Measurements from ENCODE around the gene ADRM1. TPM values are rescaled to one million over a fixed set of nuclear protein-coding genes. Genes with fewer than 3 reads are reported as not detected.

ADRM1 gene
- total and polyA plus RNA-seq, 2 of the 4 experiments (the other 2 are of a cell fraction) = 103 to 149 TPM

DNA sequence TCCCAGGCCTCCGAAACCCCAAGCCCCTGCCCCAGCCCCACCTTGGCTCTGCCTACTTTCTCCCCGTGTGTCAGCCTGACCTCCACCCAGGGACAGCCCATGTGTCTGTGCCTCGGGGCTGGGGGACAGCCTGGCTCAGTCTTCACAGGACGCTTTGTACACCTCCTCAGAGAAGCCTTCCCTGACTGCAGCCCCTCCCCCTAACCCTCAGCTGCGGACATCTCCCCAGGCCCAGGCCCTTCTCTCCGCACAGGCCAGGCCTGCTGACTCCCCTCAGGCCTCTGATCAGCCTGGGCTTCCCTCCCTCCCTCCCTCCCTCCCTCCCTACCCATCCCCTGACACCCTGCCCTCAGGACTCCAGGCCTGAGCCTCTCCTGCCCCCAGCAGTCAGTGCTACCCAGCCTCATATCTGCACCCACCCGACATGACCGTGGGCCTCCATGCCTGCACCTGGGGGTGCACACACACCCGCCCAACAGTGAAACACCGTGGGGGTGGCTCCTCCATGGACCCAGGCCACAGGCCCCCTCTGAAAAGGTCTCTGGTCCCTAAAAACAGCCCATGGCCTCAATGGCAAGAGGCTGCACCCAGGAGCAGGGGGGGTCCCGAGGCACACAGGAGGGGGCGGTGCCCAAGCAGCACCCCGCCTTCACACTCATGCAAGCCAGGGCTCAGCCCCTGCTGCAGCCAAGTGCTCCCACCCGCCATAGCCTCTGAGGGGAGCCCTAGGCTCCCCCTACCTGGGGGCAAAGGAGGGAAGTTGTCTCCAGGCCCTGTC is 51.4 kb downstream of the ADRM1 start:
- Histone ChIP-seq H3K9ac (ENCODE audit: low read depth, low read length) (no peak overlapping the region), H3K36me3 (ENCODE audit: control insufficient read depth, insufficient read depth, low read length) (peaks cover 9% of the 10 kb centered on the region; the same call in 1 of the 2 replicates), H2AK9ac (replicated peaks; ENCODE audit: low read depth, low read length, poor library complexity) (no peak overlapping the region), H4K8ac (ENCODE audit: low read depth in 2 of 2, low read length in 2 of 2) (no peak overlapping the region), H3K18ac (ENCODE audit: low read depth, low read length) (no peak overlapping the region), H3K9me1 (ENCODE audit: insufficient read depth, low read length) (no peaks in the 10 kb centered on the region), H4K91ac (ENCODE audit: insufficient read depth, low read depth, low read length) (no peak overlapping the region), H3K4me1 (ENCODE audit: control insufficient read depth, insufficient read depth, low read length) (peaks cover 26% of the 10 kb centered on the region), H2BK20ac (ENCODE audit: low read depth, low read length) (no peak overlapping the region), H2BK5ac (ENCODE audit: low read depth, low read length, poor library complexity, severe bottlenecking) (no peak overlapping the region), H3K4me2 (ENCODE audit: low read depth, low read length) (no peak overlapping the region), H3K56ac (ENCODE audit: extremely low read depth, insufficient read depth, low read length) (no peak overlapping the region), H3K4me3 (ENCODE audit: insufficient read depth, low read depth, low read length) (no peak overlapping the region), H3K9me3 (ENCODE audit: control insufficient read depth, insufficient read depth, low read length) (no peaks in the 10 kb centered on the region), H2BK15ac (ENCODE audit: low read depth, low read length) (no peak overlapping the region), H3K23ac (ENCODE audit: low read depth, low read length) (no peak overlapping the region), H2AFZ (replicated peaks; ENCODE audit: low read length, poor library complexity) (no peak overlapping the region), H3K4ac (ENCODE audit: low read depth, low read length) (no peak overlapping the region), H4K20me1 (ENCODE audit: insufficient read depth, low read length) (no peaks in the 10 kb centered on the region; the same call in 1 of the 2 replicates), H3K79me1 (ENCODE audit: low read depth in 1 of 2, low read length in 2 of 2) (no peaks in the 10 kb centered on the region), H3K27ac (ENCODE audit: insufficient read depth, low read length) (no peak overlapping the region), H2BK120ac (ENCODE audit: low read depth, low read length) (no peak overlapping the region), H3K27me3 (ENCODE audit: control insufficient read depth, insufficient read depth, low read length) (no peaks in the 10 kb centered on the region), H2AK5ac (ENCODE audit: low read depth, low read length) (no peak overlapping the region), H3K14ac (replicated peaks; ENCODE audit: low read depth, low read length) (no peak overlapping the region), H4K5ac (ENCODE audit: low read depth, low read length) (no peak overlapping the region)
- ChIA-PET POLR2A (ENCODE audit: unreplicated experiment) (no interaction called here), CTCF (no interaction called here)
- intact Hi-C loops (cut with micrococcal nuclease) = no loop called here
- dilution Hi-C loops (cut with HindIII; ENCODE audit: low sequenced_read_pairs, unreplicated experiment) = no loop called here
- no peak for DNase-seq
- 85% methylated on average over 4 of the region's 14 CpGs; no CpG with 5 or more reads in 1 of the 2 experiments for WGBS, 2 experiments (ENCODE audit: extremely low coverage in 2 of 2, insufficient read length in 1 of 2)
- TF ChIP-seq CEBPB (IDR thresholded peaks at IDR 0.05; ENCODE audit: low read depth, low read length) (no peak), MAZ (IDR thresholded peaks at IDR 0.05; ENCODE audit: borderline replicate concordance, low read depth, low read length) (no peak), NFE2L2 (IDR thresholded peaks at IDR 0.05; ENCODE audit: low read depth, low read length) (no peak), RCOR1 (IDR thresholded peaks at IDR 0.05; ENCODE audit: insufficient replicate concordance, low read length) (no peak), RAD21 (IDR thresholded peaks at IDR 0.05; ENCODE audit: low read length) (no peak), RFX5 (IDR thresholded peaks at IDR 0.05; ENCODE audit: low read depth, low read length) (no peak), MAFK (IDR thresholded peaks at IDR 0.05; ENCODE audit: low read depth, low read length) (no peak), SMC3 (IDR thresholded peaks at IDR 0.05; ENCODE audit: low read depth, low read length) (no peak), POLR2A (IDR thresholded peaks at IDR 0.05; ENCODE audit: low read depth, low read length) (no peak)
- TF ChIP-seq, protein P1, sequence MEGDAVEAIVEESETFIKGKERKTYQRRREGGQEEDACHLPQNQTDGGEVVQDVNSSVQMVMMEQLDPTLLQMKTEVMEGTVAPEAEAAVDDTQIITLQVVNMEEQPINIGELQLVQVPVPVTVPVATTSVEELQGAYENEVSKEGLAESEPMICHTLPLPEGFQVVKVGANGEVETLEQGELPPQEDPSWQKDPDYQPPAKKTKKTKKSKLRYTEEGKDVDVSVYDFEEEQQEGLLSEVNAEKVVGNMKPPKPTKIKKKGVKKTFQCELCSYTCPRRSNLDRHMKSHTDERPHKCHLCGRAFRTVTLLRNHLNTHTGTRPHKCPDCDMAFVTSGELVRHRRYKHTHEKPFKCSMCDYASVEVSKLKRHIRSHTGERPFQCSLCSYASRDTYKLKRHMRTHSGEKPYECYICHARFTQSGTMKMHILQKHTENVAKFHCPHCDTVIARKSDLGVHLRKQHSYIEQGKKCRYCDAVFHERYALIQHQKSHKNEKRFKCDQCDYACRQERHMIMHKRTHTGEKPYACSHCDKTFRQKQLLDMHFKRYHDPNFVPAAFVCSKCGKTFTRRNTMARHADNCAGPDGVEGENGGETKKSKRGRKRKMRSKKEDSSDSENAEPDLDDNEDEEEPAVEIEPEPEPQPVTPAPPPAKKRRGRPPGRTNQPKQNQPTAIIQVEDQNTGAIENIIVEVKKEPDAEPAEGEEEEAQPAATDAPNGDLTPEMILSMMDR (conservative IDR thresholded peaks at IDR 0.05; ENCODE audit: low read depth, low read length) = no peak
- TF ChIP-seq, protein P2, sequence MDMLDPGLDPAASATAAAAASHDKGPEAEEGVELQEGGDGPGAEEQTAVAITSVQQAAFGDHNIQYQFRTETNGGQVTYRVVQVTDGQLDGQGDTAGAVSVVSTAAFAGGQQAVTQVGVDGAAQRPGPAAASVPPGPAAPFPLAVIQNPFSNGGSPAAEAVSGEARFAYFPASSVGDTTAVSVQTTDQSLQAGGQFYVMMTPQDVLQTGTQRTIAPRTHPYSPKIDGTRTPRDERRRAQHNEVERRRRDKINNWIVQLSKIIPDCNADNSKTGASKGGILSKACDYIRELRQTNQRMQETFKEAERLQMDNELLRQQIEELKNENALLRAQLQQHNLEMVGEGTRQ (IDR thresholded peaks at IDR 0.05; ENCODE audit: low read depth, low read length) = no peak
- TF ChIP-seq, protein P3, sequence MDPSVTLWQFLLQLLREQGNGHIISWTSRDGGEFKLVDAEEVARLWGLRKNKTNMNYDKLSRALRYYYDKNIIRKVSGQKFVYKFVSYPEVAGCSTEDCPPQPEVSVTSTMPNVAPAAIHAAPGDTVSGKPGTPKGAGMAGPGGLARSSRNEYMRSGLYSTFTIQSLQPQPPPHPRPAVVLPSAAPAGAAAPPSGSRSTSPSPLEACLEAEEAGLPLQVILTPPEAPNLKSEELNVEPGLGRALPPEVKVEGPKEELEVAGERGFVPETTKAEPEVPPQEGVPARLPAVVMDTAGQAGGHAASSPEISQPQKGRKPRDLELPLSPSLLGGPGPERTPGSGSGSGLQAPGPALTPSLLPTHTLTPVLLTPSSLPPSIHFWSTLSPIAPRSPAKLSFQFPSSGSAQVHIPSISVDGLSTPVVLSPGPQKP (IDR thresholded peaks at IDR 0.05; ENCODE audit: borderline replicate concordance, low read depth, low read length) = no peak
- in situ Hi-C loops (cut with MboI; ENCODE audit: low sequenced_read_pairs) = no loop called here
- no TSS peak for BruUV-seq (replicated peaks)
- no peak for ATAC-seq (ENCODE audit: low read depth)
